Measurements from ENCODE around the gene PPP6R1. TPM values are rescaled to one million over a fixed set of nuclear protein-coding genes. Genes with fewer than 3 reads are reported as not detected.

PPP6R1 gene
- total and polyA plus RNA-seq, 2 of the 13 experiments (the other 11 are each of a cell fraction or from before 2014, with no cell fraction given) = 25.8 to 54.0 TPM

DNA sequence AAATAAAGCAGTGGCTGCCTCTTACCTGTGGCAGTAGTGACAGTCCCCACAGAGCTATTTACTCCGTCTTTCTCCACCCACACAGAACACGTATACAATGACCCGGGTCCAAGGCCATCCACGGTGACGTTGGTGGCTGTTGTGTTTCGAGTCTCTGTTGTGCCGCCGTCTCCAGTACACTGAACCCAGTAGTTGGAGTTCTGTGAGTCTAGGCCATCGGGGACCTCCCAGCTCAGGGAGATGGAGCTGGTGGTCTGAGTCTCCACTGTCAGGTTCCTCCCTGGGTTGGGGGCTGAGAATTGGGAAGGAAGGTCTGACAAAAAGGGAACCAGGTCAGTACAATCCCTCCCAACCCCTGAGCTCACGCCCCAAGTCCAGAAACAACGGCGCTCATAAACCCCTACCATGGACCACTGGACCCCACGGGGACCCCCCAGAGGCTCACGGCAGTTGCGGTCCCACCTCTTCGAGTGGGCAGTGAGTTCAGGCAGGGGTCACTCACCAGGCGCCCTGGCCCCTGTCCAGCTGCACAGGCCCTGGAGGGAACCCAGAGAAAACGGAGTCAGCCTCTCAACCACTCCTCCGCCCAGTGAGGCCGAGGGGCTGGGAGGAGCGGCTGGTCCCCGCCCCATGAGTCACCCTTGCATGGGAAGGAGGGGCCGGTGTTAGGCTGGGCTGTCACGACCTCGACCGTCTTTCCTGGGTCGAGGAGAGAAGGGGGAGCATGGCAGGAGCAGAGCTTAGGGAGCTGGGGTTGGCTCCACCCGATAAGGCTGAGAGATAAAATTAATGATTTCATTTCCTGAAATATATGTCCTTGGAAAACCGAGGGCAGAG, 51.9 kb downstream of the PPP6R1 start (continued):
- TF ChIP-seq KLF9 (CRISPR knock-in tag; IDR thresholded peaks at IDR 0.05; ENCODE audit: low read depth) = 0 out of 2 replicates have a peak, but pooled peaks have one; percentile 24
- TF ChIP-seq, protein P1, sequence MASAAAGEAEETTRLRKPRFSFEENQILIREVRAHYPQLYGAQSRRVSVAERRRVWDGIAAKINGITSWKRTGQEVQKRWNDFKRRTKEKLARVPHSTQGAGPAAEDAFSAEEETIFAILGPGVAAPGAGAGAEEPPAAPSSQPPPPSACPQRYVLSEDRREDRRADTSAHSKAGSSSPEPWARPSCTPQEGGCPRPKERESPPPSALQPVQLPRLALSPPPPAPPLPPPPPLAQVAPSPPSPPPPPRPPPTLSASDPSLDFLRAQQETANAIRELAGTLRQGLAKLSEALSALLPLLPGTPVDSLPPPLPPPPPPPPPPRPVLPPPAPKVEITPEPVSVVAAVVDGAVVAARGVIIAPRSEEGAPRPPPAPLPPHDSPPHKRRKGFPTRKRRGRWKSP (CRISPR knock-in tag; IDR thresholded peaks at IDR 0.05) = peak; percentile 71; the same call in 1 of the 2 replicates
- TF ChIP-seq ZBTB20 (CRISPR knock-in tag; IDR thresholded peaks at IDR 0.05; ENCODE audit: borderline replicate concordance, low read depth) = peak; percentile 11; the same call in 1 of the 2 replicates
- no peak for TF ChIP-seq KLF6 (CRISPR knock-in tag; IDR thresholded peaks at IDR 0.05)
- TF ChIP-seq ZNF260 (CRISPR knock-in tag; IDR thresholded peaks at IDR 0.05; ENCODE audit: borderline replicate concordance, low read depth) = no peak
- peak; percentile 98 for TF ChIP-seq SP5 (CRISPR knock-in tag; IDR thresholded peaks at IDR 0.05; ENCODE audit: borderline replicate concordance, low read depth)
- TF ChIP-seq, protein P2, sequence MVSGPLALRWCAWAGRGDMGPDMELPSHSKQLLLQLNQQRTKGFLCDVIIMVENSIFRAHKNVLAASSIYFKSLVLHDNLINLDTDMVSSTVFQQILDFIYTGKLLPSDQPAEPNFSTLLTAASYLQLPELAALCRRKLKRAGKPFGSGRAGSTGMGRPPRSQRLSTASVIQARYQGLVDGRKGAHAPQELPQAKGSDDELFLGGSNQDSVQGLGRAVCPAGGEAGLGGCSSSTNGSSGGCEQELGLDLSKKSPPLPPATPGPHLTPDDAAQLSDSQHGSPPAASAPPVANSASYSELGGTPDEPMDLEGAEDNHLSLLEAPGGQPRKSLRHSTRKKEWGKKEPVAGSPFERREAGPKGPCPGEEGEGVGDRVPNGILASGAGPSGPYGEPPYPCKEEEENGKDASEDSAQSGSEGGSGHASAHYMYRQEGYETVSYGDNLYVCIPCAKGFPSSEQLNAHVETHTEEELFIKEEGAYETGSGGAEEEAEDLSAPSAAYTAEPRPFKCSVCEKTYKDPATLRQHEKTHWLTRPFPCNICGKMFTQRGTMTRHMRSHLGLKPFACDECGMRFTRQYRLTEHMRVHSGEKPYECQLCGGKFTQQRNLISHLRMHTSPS (CRISPR knock-in tag; IDR thresholded peaks at IDR 0.05; ENCODE audit: low read depth) = no peak
- TF ChIP-seq, protein P3, sequence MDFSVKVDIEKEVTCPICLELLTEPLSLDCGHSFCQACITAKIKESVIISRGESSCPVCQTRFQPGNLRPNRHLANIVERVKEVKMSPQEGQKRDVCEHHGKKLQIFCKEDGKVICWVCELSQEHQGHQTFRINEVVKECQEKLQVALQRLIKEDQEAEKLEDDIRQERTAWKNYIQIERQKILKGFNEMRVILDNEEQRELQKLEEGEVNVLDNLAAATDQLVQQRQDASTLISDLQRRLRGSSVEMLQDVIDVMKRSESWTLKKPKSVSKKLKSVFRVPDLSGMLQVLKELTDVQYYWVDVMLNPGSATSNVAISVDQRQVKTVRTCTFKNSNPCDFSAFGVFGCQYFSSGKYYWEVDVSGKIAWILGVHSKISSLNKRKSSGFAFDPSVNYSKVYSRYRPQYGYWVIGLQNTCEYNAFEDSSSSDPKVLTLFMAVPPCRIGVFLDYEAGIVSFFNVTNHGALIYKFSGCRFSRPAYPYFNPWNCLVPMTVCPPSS (IDR thresholded peaks at IDR 0.05) = no peak
- TF ChIP-seq, protein P4, sequence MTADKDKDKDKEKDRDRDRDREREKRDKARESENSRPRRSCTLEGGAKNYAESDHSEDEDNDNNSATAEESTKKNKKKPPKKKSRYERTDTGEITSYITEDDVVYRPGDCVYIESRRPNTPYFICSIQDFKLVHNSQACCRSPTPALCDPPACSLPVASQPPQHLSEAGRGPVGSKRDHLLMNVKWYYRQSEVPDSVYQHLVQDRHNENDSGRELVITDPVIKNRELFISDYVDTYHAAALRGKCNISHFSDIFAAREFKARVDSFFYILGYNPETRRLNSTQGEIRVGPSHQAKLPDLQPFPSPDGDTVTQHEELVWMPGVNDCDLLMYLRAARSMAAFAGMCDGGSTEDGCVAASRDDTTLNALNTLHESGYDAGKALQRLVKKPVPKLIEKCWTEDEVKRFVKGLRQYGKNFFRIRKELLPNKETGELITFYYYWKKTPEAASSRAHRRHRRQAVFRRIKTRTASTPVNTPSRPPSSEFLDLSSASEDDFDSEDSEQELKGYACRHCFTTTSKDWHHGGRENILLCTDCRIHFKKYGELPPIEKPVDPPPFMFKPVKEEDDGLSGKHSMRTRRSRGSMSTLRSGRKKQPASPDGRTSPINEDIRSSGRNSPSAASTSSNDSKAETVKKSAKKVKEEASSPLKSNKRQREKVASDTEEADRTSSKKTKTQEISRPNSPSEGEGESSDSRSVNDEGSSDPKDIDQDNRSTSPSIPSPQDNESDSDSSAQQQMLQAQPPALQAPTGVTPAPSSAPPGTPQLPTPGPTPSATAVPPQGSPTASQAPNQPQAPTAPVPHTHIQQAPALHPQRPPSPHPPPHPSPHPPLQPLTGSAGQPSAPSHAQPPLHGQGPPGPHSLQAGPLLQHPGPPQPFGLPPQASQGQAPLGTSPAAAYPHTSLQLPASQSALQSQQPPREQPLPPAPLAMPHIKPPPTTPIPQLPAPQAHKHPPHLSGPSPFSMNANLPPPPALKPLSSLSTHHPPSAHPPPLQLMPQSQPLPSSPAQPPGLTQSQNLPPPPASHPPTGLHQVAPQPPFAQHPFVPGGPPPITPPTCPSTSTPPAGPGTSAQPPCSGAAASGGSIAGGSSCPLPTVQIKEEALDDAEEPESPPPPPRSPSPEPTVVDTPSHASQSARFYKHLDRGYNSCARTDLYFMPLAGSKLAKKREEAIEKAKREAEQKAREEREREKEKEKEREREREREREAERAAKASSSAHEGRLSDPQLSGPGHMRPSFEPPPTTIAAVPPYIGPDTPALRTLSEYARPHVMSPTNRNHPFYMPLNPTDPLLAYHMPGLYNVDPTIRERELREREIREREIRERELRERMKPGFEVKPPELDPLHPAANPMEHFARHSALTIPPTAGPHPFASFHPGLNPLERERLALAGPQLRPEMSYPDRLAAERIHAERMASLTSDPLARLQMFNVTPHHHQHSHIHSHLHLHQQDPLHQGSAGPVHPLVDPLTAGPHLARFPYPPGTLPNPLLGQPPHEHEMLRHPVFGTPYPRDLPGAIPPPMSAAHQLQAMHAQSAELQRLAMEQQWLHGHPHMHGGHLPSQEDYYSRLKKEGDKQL (CRISPR knock-in tag; IDR thresholded peaks at IDR 0.05; ENCODE audit: low read depth) = peak; percentile 39; the same call in 1 of the 2 replicates
- no peak for TF ChIP-seq ZNF446 (CRISPR knock-in tag; IDR thresholded peaks at IDR 0.05)
- no peak for TF ChIP-seq EZH2 (conservative IDR thresholded peaks at IDR 0.05; ENCODE audit: low read depth, low read length)
- TF ChIP-seq KMT2A (CRISPR knock-in tag; IDR thresholded peaks at IDR 0.05) = no peak
- TF ChIP-seq MED13 (CRISPR knock-in tag; IDR thresholded peaks at IDR 0.05) = no peak
- TF ChIP-seq CEBPG (CRISPR knock-in tag; IDR thresholded peaks at IDR 0.05) = peak; percentile 53
- TF ChIP-seq HNRNPH1 (optimal IDR thresholded peaks at IDR 0.05; ENCODE audit: low read depth, low read length) = peak; percentile 32
- TF ChIP-seq ZNF12 (CRISPR knock-in tag; IDR thresholded peaks at IDR 0.05) = 0 out of 2 replicates have a peak, but pooled peaks have one; percentile 35
- no peak for TF ChIP-seq SRF (IDR thresholded peaks at IDR 0.05; ENCODE audit: low read depth, low read length)
- peak; percentile 31 for TF ChIP-seq TEAD3 (CRISPR knock-in tag; optimal IDR thresholded peaks at IDR 0.05; ENCODE audit: borderline replicate concordance)
- peak; percentile 89 for TF ChIP-seq FOXK2 (IDR thresholded peaks at IDR 0.05)
- TF ChIP-seq PHF8 (CRISPR knock-in tag; IDR thresholded peaks at IDR 0.05) = peak; percentile 70; the same call in 1 of the 2 replicates
